GM23338 (cell line): ENCODE results near the gene GNAI3. TPM values are rescaled to one million over a fixed set of nuclear protein-coding genes. Genes with fewer than 3 reads are reported as not detected.

Source experiments
- ATAC-seq: fragments of 200-7000 bp; cut with Tn5 transposase; 3 replicates; pipeline ENCODE4 v1.9.1; 2020
- DNase-seq: peaks from one replicate; pipeline ENCODE4 v3.0.0-alpha.2; 2015; ENCODE audit warnings: low spot score
- H2AFZ ChIP-seq: fragments of 200-600 bp; sonication (generic); 2 replicates; pipeline ENCODE4 v1.8.0; 2016; ENCODE audit warnings: antibody characterized with exemption, mild to moderate bottlenecking, moderate library complexity
- H3F3A ChIP-seq: fragments of 200-600 bp; sonication (generic); replicated peaks from 2 replicates; pipeline ENCODE4 v1.8.0; 2017; ENCODE audit warnings: antibody characterized with exemption, mixed run types, low read depth
- H3K27ac ChIP-seq: fragments of 200-600 bp; sonication (generic); 2 replicates; pipeline ENCODE4 v1.6.1; 2016; ENCODE audit warnings: low read depth
- H3K27me3 ChIP-seq: fragments of 200-600 bp; sonication (generic); 2 replicates; pipeline ENCODE4 v1.8.0; 2016; ENCODE audit warnings: mild to moderate bottlenecking, mixed run types, moderate library complexity; ENCODE audit not compliant: insufficient read depth
- H3K36me3 ChIP-seq: fragments of 200-600 bp; sonication (generic); 2 replicates; pipeline ENCODE4 v1.8.0; 2016; ENCODE audit warnings: mild to moderate bottlenecking; ENCODE audit not compliant: insufficient read depth
- H3K4me1 ChIP-seq: fragments of 200-600 bp; sonication (generic); 2 replicates; pipeline ENCODE4 v1.8.0; 2016; ENCODE audit warnings: mild to moderate bottlenecking, moderate library complexity; ENCODE audit not compliant: insufficient read depth
- H3K4me2 ChIP-seq: fragments of 200-600 bp; sonication (generic); 2 replicates; pipeline ENCODE4 v1.7.1; 2017; ENCODE audit warnings: mixed run types
- H3K4me3 ChIP-seq: fragments of 200-600 bp; sonication (generic); 2 replicates; pipeline ENCODE4 v1.6.1; 2016; ENCODE audit warnings: mixed run types
- H3K79me2 ChIP-seq: fragments of 200-600 bp; sonication (generic); replicated peaks from 2 replicates; pipeline ENCODE4 v1.8.0; 2017; ENCODE audit warnings: mild to moderate bottlenecking; ENCODE audit not compliant: insufficient read depth
- H3K9me2 ChIP-seq: fragments of 200-600 bp; sonication (generic); 2 replicates; pipeline ENCODE4 v1.8.0; 2017; ENCODE audit not compliant: insufficient read depth
- H4K20me1 ChIP-seq: fragments of 200-600 bp; sonication (generic); replicated peaks from 2 replicates; pipeline ENCODE4 v1.8.0; 2017; ENCODE audit warnings: mild to moderate bottlenecking; ENCODE audit not compliant: insufficient read depth
- H3K27ac Mint-ChIP-seq: 2 replicates; pipeline ENCODE4 v1.8.0; 2020; ENCODE audit warnings: inconsistent platforms, mild to moderate bottlenecking, moderate library complexity, mixed read lengths
- H3K27me3 Mint-ChIP-seq: 3 replicates; pipeline ENCODE4 v1.8.0; 2022; ENCODE audit warnings: low read depth, mild to moderate bottlenecking, moderate library complexity, mixed read lengths, inconsistent platforms; ENCODE audit not compliant: insufficient read depth, poor library complexity
- H3K36me3 Mint-ChIP-seq: 3 replicates; pipeline ENCODE4 v1.8.0; 2021; ENCODE audit warnings: low read depth, mild to moderate bottlenecking, inconsistent platforms, moderate library complexity, mixed read lengths
- H3K4me1 Mint-ChIP-seq: 3 replicates; pipeline ENCODE4 v1.8.0; 2020; ENCODE audit warnings: mild to moderate bottlenecking, inconsistent platforms, mixed read lengths
- H3K4me3 Mint-ChIP-seq: 3 replicates; pipeline ENCODE4 v1.8.0; 2021; ENCODE audit warnings: moderate library complexity, mild to moderate bottlenecking, inconsistent platforms, mixed read lengths
- H3K9me3 Mint-ChIP-seq: 3 replicates; pipeline ENCODE4 v1.8.0; 2020; ENCODE audit warnings: moderate library complexity, mild to moderate bottlenecking, inconsistent platforms, mixed read lengths
- CREB1 ChIP-seq: fragments of 250-450 bp; sonication (Bioruptor Pico); IDR thresholded peaks from 2 replicates; pipeline ENCODE4 v1.5.0; 2020; ENCODE audit warnings: low read depth, mild to moderate bottlenecking, moderate library complexity
- EZH2phosphoT487 ChIP-seq: fragments of 200-600 bp; sonication (generic); IDR thresholded peaks from one replicate; pipeline ENCODE4 v1.8.1; 2018; ENCODE audit warnings: antibody characterized with exemption; ENCODE audit not compliant: unreplicated experiment
- JUNB ChIP-seq: IDR thresholded peaks from one replicate; pipeline ENCODE4 v1.6.1; 2016; ENCODE audit warnings: antibody characterized with exemption; ENCODE audit not compliant: unreplicated experiment
- NANOG ChIP-seq: IDR thresholded peaks from 2 replicates; pipeline ENCODE4 v1.6.1; 2016; ENCODE audit warnings: antibody characterized with exemption, borderline replicate concordance
- POLR2AphosphoS5 ChIP-seq: IDR thresholded peaks from 2 replicates; pipeline ENCODE4 v1.6.1; 2016; ENCODE audit warnings: antibody characterized with exemption, low read depth
- REST ChIP-seq: IDR thresholded peaks from one replicate; pipeline ENCODE4 v1.6.1; 2018; ENCODE audit warnings: antibody characterized with exemption; ENCODE audit not compliant: unreplicated experiment
- STAT1 ChIP-seq: IDR thresholded peaks from one replicate; pipeline ENCODE4 v1.6.1; 2016; ENCODE audit warnings: antibody characterized with exemption; ENCODE audit not compliant: unreplicated experiment
- ZNF462 ChIP-seq: fragments of 250-450 bp; sonication (Bioruptor Pico); IDR thresholded peaks from 2 replicates; pipeline ENCODE4 v1.5.0; 2020; ENCODE audit warnings: mild to moderate bottlenecking, moderate library complexity
- polyA plus RNA-seq: library from polyadenylated mRNA; unstranded; fragments of >200 nt; fragmentation: Nextera tagmentation; extraction: Ambion mirVana; gene quantifications from 2 replicates; pipeline ENCODE4 v1.2.1, GENCODE V29; 2016
- total RNA-seq: library from RNA; depleted of rRNA; stranded (reverse); fragments of >200 nt; shearing (Covaris generic); gene quantifications from 2 replicates; pipeline ENCODE4 v1.2.3, GENCODE V29; 2014

GNAI3 gene
- total and polyA plus RNA-seq, 2 experiments from 2014 or later = 4.5 to 10.2 TPM

GRCh38 chr1:109625176-109625575 lies 76.8 kb downstream of the GNAI3 start (continued):
- TF ChIP-seq REST = no peak
- no peak for TF ChIP-seq EZH2phosphoT487

- Histone ChIP-seq H3K27me3 (no peaks in the 10 kb centered on the region), H3F3A (no peaks in the 10 kb centered on the region), H3K4me2 (no peak overlapping the region), H3K27ac (no peak overlapping the region), H4K20me1 (peaks cover 4% of the 10 kb centered on the region; the same call in 1 of the 2 replicates), H3K4me3 (no peak overlapping the region), H3K9me2 (no peaks in the 10 kb centered on the region), H2AFZ (no peak overlapping the region), H3K79me2 (peaks cover 29% of the 10 kb centered on the region), H3K4me1 (peaks cover 7% of the 10 kb centered on the region; the same call in 1 of the 2 replicates), H3K36me3 (no peaks in the 10 kb centered on the region)
- Mint-ChIP-seq H3K27ac (peak overlapping the region; percentile 86), H3K27me3 (peaks cover 7% of the 10 kb centered on the region), H3K36me3 (peaks cover 23% of the 10 kb centered on the region), H3K9me3 (no peaks in the 10 kb centered on the region), H3K4me1 (peaks cover 31% of the 10 kb centered on the region), H3K4me3 (no peak overlapping the region)
- DNase-seq (no peak), ATAC-seq (peak; percentile 14; the same call in 2 of the 3 replicates)
- TF ChIP-seq REST (no peak), NANOG (no peak), POLR2AphosphoS5 (no peak), CREB1 (CRISPR knock-in tag) (no peak), ZNF462 (no peak), EZH2phosphoT487 (no peak), JUNB (no peak), STAT1 (no peak)
These were observed 77.5 kb downstream of the GNAI3 start for GRCh38 chr1:109625601-109626560.
